ENCODE results near the gene ATRN. TPM values are rescaled to one million over a fixed set of nuclear protein-coding genes. Genes with fewer than 3 reads are reported as not detected.

The ATRN gene
- total and polyA plus RNA-seq, 2 of the 8 experiments (the other 6 are each of a cell fraction or from before 2014, with no cell fraction given): 12.0 to 17.4 TPM

DNA sequence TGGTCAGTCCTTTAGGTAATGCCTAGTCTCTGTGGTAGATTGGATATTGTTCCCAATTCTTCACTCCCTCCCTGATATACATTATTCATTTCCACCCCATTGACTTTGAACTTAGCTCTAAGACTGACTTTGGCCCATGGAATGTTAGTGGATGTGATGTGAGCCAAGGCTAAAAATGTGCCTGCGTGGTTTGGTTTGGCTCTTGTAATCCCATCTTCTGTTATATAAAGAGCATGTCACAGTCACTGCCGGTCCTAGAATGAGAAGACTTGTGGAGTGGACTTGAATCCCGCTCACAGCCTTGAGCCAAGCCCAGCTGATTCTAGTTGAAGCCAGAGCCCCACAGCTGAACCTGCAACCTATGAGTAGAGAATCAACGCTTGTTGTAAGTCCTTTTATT, 39.7 kb upstream of the ATRN start:
- Histone ChIP-seq H2BK15ac (ENCODE audit: low read length) (no peak overlapping the region), H2AK5ac (ENCODE audit: low read depth, low read length) (no peak overlapping the region), H3K79me1 (ENCODE audit: low read depth, low read length) (no peaks in the 10 kb centered on the region), H3K4me1 (replicated peaks in 1 of 4; ENCODE audit: control insufficient read depth in 3 of 4, insufficient read depth in 4 of 4, low read length in 3 of 4) (peaks cover 0 to 3% (median 1%) of the 10 kb centered on the region in 4 experiments; a peak in 2 of 7 replicates), H3K27ac (ENCODE audit: low read depth, low read length) (no peak overlapping the region), H3K79me2 (ENCODE audit: control insufficient read depth in 1 of 2, insufficient read depth in 2 of 2, low read length in 2 of 2) (no peaks in the 10 kb centered on the region), H3K18ac (ENCODE audit: extremely low read depth, low read length) (no peak overlapping the region), H4K91ac (replicated peaks; ENCODE audit: insufficient read length, low read length) (no peak overlapping the region), H3K23me2 (ENCODE audit: low read depth, low read length) (no peaks in the 10 kb centered on the region), H3K23ac (ENCODE audit: insufficient read length) (no peak overlapping the region), H3K36me3 (ENCODE audit: control insufficient read depth in 2 of 4, insufficient read depth in 4 of 4, low read length in 3 of 4) (no peaks in the 10 kb centered on the region), H3K27me3 (replicated peaks in 1 of 4; ENCODE audit: control insufficient read depth in 3 of 4, extremely low read depth in 1 of 4, insufficient read depth in 3 of 4, low read length in 3 of 4) (no peaks in the 10 kb centered on the region), H4K20me1 (replicated peaks in 1 of 2; ENCODE audit: control insufficient read depth in 1 of 2, insufficient read depth in 2 of 2, low read length in 2 of 2) (no peaks in the 10 kb centered on the region), H2BK5ac (ENCODE audit: low read depth, low read length) (no peak overlapping the region), H2BK120ac (replicated peaks; ENCODE audit: low read depth, low read length) (no peak overlapping the region), H3K4me3 (ENCODE audit: extremely low read depth in 1 of 4, insufficient read depth in 2 of 4, low read depth in 3 of 4, low read length in 4 of 4) (no peak overlapping the region), H4K8ac (ENCODE audit: extremely low read depth, insufficient read depth, low read length) (no peak overlapping the region), H3K4me2 (ENCODE audit: insufficient read depth in 1 of 2, low read depth in 2 of 2, low read length in 2 of 2) (no peak overlapping the region), H3K56ac (replicated peaks; ENCODE audit: insufficient read length, low read depth, low read length) (no peak overlapping the region), H3K4ac (replicated peaks; ENCODE audit: insufficient read length, low read depth, low read length) (no peak overlapping the region), H2BK20ac (ENCODE audit: low read length) (no peak overlapping the region), H4K5ac (ENCODE audit: insufficient read length, low read depth, low read length) (no peak overlapping the region), H3K9ac (replicated peaks in 1 of 4; ENCODE audit: extremely low read depth in 1 of 4, low read depth in 3 of 4, low read length in 3 of 4) (no peak overlapping the region), H3K14ac (ENCODE audit: insufficient read length) (no peak overlapping the region), H2BK12ac (ENCODE audit: low read depth, low read length) (no peak overlapping the region), H2AFZ (ENCODE audit: low read length) (no peak overlapping the region), H3K9me3 (ENCODE audit: insufficient read depth in 2 of 2, low read depth in 1 of 2, low read length in 1 of 2) (no peaks in the 10 kb centered on the region)
- WGBS, 2 experiments (ENCODE audit: extremely low coverage in 1 of 2, insufficient coverage in 1 of 2, insufficient read length in 1 of 2, insufficient replicate concordance in 2 of 2, low coverage in 1 of 2, low lambda C conversion rate in 2 of 2, missing lambda C conversion rate in 1 of 2): 94% methylated on average over 4 of the region's 4 CpGs; no CpG with 5 or more reads in 1 of the 2 experiments
- CTCF ChIA-PET (ENCODE audit: partially characterized antibody): interaction anchor here (1.1 to 1.5 kb wide), 2 partner anchors 12 to 51 kb away, joined by 3 to 4 read pairs; no protein-coding TSS in a partner anchor
- DNase-seq (ENCODE audit: low read depth in 1 of 2, low spot score in 2 of 2): no peak
- FAIRE-seq: no peak
- POLR2A ChIA-PET (ENCODE audit: partially characterized antibody): no interaction called here
- no peak for TF ChIP-seq CHD1 (IDR thresholded peaks at IDR 0.05; ENCODE audit: low read depth, low read length)
- TF ChIP-seq YY1 (IDR thresholded peaks at IDR 0.05; ENCODE audit: low read depth, low read length): no peak
- TF ChIP-seq, protein P1, sequence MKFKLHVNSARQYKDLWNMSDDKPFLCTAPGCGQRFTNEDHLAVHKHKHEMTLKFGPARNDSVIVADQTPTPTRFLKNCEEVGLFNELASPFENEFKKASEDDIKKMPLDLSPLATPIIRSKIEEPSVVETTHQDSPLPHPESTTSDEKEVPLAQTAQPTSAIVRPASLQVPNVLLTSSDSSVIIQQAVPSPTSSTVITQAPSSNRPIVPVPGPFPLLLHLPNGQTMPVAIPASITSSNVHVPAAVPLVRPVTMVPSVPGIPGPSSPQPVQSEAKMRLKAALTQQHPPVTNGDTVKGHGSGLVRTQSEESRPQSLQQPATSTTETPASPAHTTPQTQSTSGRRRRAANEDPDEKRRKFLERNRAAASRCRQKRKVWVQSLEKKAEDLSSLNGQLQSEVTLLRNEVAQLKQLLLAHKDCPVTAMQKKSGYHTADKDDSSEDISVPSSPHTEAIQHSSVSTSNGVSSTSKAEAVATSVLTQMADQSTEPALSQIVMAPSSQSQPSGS (IDR thresholded peaks at IDR 0.05; ENCODE audit: low read length): no peak
- TF ChIP-seq RXRA (IDR thresholded peaks at IDR 0.05; ENCODE audit: insufficient read depth, low read depth, low read length): no peak
- no peak for TF ChIP-seq POU5F1 (IDR thresholded peaks at IDR 0.05; ENCODE audit: low read depth, low read length)
- no peak for TF ChIP-seq BRCA1 (IDR thresholded peaks at IDR 0.05; ENCODE audit: low read depth, low read length)
- TF ChIP-seq, protein P2, sequence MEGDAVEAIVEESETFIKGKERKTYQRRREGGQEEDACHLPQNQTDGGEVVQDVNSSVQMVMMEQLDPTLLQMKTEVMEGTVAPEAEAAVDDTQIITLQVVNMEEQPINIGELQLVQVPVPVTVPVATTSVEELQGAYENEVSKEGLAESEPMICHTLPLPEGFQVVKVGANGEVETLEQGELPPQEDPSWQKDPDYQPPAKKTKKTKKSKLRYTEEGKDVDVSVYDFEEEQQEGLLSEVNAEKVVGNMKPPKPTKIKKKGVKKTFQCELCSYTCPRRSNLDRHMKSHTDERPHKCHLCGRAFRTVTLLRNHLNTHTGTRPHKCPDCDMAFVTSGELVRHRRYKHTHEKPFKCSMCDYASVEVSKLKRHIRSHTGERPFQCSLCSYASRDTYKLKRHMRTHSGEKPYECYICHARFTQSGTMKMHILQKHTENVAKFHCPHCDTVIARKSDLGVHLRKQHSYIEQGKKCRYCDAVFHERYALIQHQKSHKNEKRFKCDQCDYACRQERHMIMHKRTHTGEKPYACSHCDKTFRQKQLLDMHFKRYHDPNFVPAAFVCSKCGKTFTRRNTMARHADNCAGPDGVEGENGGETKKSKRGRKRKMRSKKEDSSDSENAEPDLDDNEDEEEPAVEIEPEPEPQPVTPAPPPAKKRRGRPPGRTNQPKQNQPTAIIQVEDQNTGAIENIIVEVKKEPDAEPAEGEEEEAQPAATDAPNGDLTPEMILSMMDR (IDR thresholded peaks at IDR 0.05; ENCODE audit: control extremely low read depth in 1 of 3, insufficient read depth in 1 of 3, low read depth in 1 of 3, low read length in 3 of 3): no peak
- TF ChIP-seq SP1 (IDR thresholded peaks at IDR 0.05; ENCODE audit: low read depth, low read length): no peak
- TF ChIP-seq KDM5A (IDR thresholded peaks at IDR 0.05; ENCODE audit: low read length): no peak
- no peak for TF ChIP-seq TCF12 (IDR thresholded peaks at IDR 0.05; ENCODE audit: low read depth, low read length)
- TF ChIP-seq SIN3A (conservative IDR thresholded peaks at IDR 0.05 in 1 of 2, IDR thresholded peaks at IDR 0.05 in 1 of 2; ENCODE audit: low read depth in 1 of 2, low read length in 2 of 2): no peak

Data from H1 (cell line).